ENCODE measurements around the gene RNLS. TPM values are rescaled to one million over a fixed set of nuclear protein-coding genes. Genes with fewer than 3 reads are reported as not detected.

RNLS gene
- total RNA-seq, 3 donors from 2014 or later: 9.8 to 12.1 (median 11.8) TPM

DNA sequence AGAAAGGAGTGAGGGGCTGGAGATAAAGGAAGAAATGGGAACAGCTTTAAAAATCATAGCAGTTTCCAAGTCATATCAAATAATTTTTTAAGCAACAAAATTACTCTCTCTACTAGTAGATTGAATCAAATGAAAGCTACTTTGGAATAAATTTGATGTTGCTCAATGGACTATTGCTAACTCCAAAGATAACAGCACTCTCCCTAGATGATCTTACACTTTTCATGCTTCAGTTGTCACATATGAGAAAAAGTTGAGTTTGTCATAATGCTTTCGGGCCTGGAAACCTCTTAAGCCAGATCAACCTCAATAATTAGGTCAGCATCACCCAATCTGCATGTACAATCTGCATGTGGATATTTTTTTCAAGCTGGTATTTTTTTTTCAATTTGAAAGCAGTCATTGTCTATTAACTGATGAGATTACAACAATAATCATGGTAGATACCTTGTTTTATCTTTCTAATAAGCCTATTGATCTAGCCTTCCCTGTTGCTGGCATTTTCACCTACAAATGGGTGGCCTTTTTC lies 34.7 kb upstream of the RNLS start:
- TF ChIP-seq, protein P1, sequence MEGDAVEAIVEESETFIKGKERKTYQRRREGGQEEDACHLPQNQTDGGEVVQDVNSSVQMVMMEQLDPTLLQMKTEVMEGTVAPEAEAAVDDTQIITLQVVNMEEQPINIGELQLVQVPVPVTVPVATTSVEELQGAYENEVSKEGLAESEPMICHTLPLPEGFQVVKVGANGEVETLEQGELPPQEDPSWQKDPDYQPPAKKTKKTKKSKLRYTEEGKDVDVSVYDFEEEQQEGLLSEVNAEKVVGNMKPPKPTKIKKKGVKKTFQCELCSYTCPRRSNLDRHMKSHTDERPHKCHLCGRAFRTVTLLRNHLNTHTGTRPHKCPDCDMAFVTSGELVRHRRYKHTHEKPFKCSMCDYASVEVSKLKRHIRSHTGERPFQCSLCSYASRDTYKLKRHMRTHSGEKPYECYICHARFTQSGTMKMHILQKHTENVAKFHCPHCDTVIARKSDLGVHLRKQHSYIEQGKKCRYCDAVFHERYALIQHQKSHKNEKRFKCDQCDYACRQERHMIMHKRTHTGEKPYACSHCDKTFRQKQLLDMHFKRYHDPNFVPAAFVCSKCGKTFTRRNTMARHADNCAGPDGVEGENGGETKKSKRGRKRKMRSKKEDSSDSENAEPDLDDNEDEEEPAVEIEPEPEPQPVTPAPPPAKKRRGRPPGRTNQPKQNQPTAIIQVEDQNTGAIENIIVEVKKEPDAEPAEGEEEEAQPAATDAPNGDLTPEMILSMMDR (IDR thresholded peaks at IDR 0.05): no peak
- Histone ChIP-seq H3K4me1 (ENCODE audit: low read depth) (no peaks in the 10 kb centered on the region), H3K36me3 (ENCODE audit: low read depth) (no peaks in the 10 kb centered on the region), H3K4me3 (no peak overlapping the region), H3K9me3 (no peaks in the 10 kb centered on the region)
- intact Hi-C loops (cut with DNase I, micrococcal nuclease): no loop called here
- ATAC-seq: no peak
- no peak for DNase-seq

DNA sequence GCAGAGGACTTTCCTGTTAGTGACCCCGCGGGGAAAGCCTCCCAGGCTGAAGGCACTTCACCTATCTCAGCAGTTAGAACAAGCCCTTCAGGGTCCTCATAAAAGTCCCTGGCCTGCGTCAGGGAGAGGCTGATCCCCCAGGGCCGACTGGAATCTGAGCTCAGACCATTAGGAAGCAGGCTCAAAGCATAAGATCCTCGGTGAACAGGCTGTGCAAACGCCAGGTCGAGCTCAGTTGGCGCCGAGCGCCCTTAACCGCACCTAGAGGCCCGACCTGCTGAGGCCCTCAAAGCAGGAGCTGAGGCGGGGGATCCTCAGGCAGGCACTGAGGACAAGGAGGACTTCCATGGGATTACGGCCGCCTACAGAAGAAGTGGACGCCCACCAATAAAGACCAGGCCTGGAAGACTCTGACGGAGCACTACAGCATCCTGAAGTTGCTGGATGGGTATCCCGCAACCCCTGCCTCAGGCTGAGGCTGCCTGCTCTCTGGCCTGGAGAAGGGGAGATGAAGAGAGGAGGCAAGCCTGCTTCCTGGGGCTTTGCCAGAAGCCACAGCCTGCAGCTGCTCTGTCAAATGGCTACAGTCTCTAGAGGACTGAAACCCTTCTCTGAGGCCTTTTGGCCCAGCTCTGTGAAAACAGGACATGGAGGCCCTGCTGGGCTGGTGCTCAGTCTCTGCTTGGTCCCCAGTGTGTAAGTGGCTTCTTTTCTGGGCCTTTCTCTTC lies 33.3 kb upstream of the RNLS start:
- Histone ChIP-seq H3K4me3 (no peak overlapping the region), H3K4me1 (ENCODE audit: low read depth) (no peaks in the 10 kb centered on the region), H3K36me3 (ENCODE audit: low read depth) (no peaks in the 10 kb centered on the region), H3K9me3 (no peaks in the 10 kb centered on the region)
- DNase-seq (no peak), ATAC-seq (no peak)
- TF ChIP-seq, protein P1 (IDR thresholded peaks at IDR 0.05): no peak
- intact Hi-C loops (cut with DNase I, micrococcal nuclease): no loop called here

DNA sequence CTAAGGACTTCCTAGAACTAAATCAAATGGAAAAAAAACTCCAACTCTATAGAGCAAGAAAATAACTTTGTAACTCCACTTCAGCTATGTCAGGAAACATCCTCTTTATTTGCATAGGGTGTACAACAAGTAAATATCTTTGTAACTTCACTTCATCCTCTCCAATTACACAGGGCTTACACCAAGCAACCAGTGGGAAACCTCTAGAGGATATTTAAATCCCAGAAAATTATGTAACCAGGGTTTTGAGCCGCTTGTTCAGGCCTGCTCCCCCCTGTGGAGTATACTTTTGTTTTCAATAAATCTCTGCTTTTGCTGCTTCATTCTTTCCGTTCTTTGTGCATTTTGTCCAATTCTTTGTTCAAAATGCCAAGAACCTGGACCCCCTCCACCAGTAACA lies 25.7 kb upstream of the RNLS start:
- no peak overlapping the region for H3K4me3 ChIP-seq
- ATAC-seq (no peak), DNase-seq (no peak)
- H3K9me3 ChIP-seq: no peaks in the 10 kb centered on the region
- H3K36me3 ChIP-seq (ENCODE audit: low read depth): no peaks in the 10 kb centered on the region
- TF ChIP-seq, protein P1 (IDR thresholded peaks at IDR 0.05): no peak
- H3K4me1 ChIP-seq (ENCODE audit: low read depth): no peaks in the 10 kb centered on the region
- intact Hi-C loops (cut with DNase I, micrococcal nuclease): no loop called here

DNA sequence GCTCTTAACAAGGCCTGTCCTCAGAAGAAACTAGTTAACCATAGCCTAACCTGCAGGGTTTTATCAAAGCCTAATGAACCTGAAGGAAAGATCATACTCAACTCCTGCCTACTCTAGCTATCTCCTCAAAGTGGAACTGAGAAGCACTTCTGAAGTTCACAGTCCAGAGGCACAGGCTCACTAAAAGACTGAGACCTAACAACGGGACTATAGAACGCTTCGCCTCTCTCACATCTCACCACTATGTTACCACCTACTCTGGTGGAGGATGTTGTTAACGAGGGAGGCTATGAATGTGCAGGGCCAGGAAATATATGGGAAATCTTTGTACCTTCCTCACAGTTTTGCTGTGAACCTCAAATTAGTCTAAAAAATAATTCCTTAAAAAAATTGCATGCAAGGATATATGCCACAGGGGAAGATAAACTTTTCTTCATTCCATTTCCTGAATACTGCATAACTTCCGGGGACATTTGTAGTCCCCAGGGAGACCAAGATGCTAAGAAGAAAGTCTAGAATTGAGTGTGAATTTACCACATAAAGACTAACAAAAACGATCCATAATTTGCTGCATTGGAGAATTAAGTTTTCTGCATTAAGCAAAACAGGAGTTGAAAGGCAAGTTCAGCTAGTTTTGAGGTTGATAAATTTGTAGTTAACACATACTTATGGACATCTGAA lies 25.1 kb upstream of the RNLS start:
- ATAC-seq (no peak), DNase-seq (no peak)
- TF ChIP-seq, protein P1 (IDR thresholded peaks at IDR 0.05): no peak
- H3K36me3 ChIP-seq (ENCODE audit: low read depth): no peaks in the 10 kb centered on the region
- intact Hi-C loops (cut with DNase I, micrococcal nuclease): no loop called here
- no peaks in the 10 kb centered on the region for H3K4me1 ChIP-seq (ENCODE audit: low read depth)
- H3K9me3 ChIP-seq: no peaks in the 10 kb centered on the region
- no peak overlapping the region for H3K4me3 ChIP-seq

DNA sequence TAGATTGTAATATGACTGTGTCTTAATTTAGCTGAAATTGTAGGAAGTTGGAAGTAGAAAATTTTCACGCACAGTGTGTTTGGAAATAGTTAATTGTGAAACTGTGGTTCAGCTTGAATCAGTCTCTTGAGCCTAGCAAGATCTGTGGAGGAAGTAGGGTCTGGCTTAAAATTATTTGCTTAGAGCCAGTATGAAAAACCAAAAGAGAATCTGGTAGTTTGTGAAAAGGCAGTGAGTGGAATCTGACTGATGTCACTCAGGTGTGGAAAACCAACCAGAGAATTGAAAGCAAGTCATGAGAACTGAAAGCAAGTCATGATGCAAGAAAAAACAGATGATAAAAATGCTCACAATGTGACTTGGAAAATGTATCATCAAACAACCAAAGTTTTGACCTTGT lies 14.9 kb upstream of the RNLS start:
- intact Hi-C loops (cut with DNase I, micrococcal nuclease): no loop called here
- Histone ChIP-seq H3K4me3 (no peak overlapping the region), H3K9me3 (no peaks in the 10 kb centered on the region), H3K36me3 (ENCODE audit: low read depth) (no peaks in the 10 kb centered on the region), H3K4me1 (ENCODE audit: low read depth) (no peaks in the 10 kb centered on the region)
- DNase-seq: no peak
- ATAC-seq: no peak
- TF ChIP-seq, protein P1 (IDR thresholded peaks at IDR 0.05): no peak

Data from mucosa of descending colon (tissue), 3 donors.